Esophagus squamous epithelium (tissue), 5 donors: Measurements from ENCODE around the gene SMKR1. TPM values are rescaled to one million over a fixed set of nuclear protein-coding genes. Genes with fewer than 3 reads are reported as not detected.

Experiments used
- DNase-seq: peaks from one replicate; lab custom pipeline; 2025; lab: John Stamatoyannopoulos, UW
- H3K27ac ChIP-seq, 4 donors: fragments of 200-600 bp; sonication (generic); one replicate each; pipeline ENCODE4 v1.5.1; 2016 to 2019; ENCODE audit warnings: mild to moderate bottlenecking in 1 of 4
- H3K27me3 ChIP-seq, 4 donors: fragments of 200-600 bp; sonication (generic); 1 replicate in 3 of 4; 2 replicates in 1 of 4; pipeline versions ENCODE4 v1.5.1 to v1.6.0; 2017 to 2021; ENCODE audit warnings: antibody characterized with exemption in 1 of 4
- H3K36me3 ChIP-seq, 3 donors: fragments of 200-600 bp; sonication (generic); one replicate each; pipeline ENCODE4 v1.5.1; 2016 to 2019
- H3K4me1 ChIP-seq, 3 donors: fragments of 200-600 bp; sonication (generic); one replicate each; pipeline ENCODE4 v1.5.1; 2017 to 2019
- H3K4me3 ChIP-seq, 4 donors: fragments of 200-600 bp; sonication (generic); 1 replicate in 3 of 4; 2 replicates in 1 of 4; pipeline ENCODE4 v1.5.1; 2016 to 2019; ENCODE audit warnings: mild to moderate bottlenecking in 2 of 4, moderate library complexity in 1 of 4
- H3K9me3 ChIP-seq, 3 donors: fragments of 200-600 bp; sonication (generic); one replicate each; pipeline ENCODE4 v1.5.1; 2016 to 2019
- CTCF ChIP-seq, 6 experiments: fragments of 450-650 bp in 4 of 6; fragments of 200-600 bp in 2 of 6; sonication (generic) in 2 of 6; IDR thresholded peaks; one replicate each; pipeline ENCODE4 v1.5.1; 2016 to 2019; ENCODE audit warnings: antibody characterized with exemption in 6 of 6, mild to moderate bottlenecking in 4 of 6, moderate library complexity in 4 of 6
- POLR2A ChIP-seq, 4 donors: fragments of 450-650 bp; IDR thresholded peaks; one replicate each; pipeline ENCODE4 v1.6.1; 2017; ENCODE audit warnings: antibody characterized with exemption in 4 of 4, mild to moderate bottlenecking in 4 of 4, moderate library complexity in 3 of 4
- WGBS, 2 donors: methylation state at CpG; one replicate each; pipeline ENCODE4 v1.1.5; 2018; 5-methylcytosine and 5-hydroxymethylcytosine counted together
- intact Hi-C: fragments of 100-400 bp; cut with DNase I; formaldehyde crosslinking; loops from one replicate; pipeline ENCODE4 v1.15.0; 2022
- total RNA-seq, 4 donors: library from RNA; depleted of rRNA; stranded (reverse); fragments of >200 nt; gene quantifications; one replicate each; pipeline ENCODE4 v1.1.0, GENCODE V29; 2016
- donor health status: DM: yes; HTN: yes; CAD: no.

Gene SMKR1
- total RNA-seq, 4 donors from 2014 or later: 1.7 TPM; not detected in 3

GRCh38 chr7:129515381-129515780 is 13.1 kb downstream of the SMKR1 start:
- no peaks in the 10 kb centered on the region for H3K36me3 ChIP-seq
- no peaks in the 10 kb centered on the region for H3K9me3 ChIP-seq
- no peaks in the 10 kb centered on the region for H3K4me1 ChIP-seq
- TF ChIP-seq CTCF (IDR thresholded peaks at IDR 0.05) (no peak), POLR2A (IDR thresholded peaks at IDR 0.05) (no peak)
- no peak for DNase-seq
- peaks cover 0 to 8% (median 0%) of the 10 kb centered on the region in 4 donors for H3K27me3 ChIP-seq
- intact Hi-C loops: no loop called here
- 63 to 74% methylated on average over 4 of the region's 4 CpGs for WGBS, 2 donors
- H3K27ac ChIP-seq: no peak overlapping the region
- no peak overlapping the region for H3K4me3 ChIP-seq

- H3K36me3 ChIP-seq: no peaks in the 10 kb centered on the region
- H3K27ac ChIP-seq: no peak overlapping the region
- no peaks in the 10 kb centered on the region for H3K9me3 ChIP-seq
- H3K4me3 ChIP-seq: no peak overlapping the region
- WGBS, 2 donors: 82 to 84% methylated on average over 6 of the region's 6 CpGs
- intact Hi-C loops: no loop called here
- TF ChIP-seq POLR2A (IDR thresholded peaks at IDR 0.05): no peak
- TF ChIP-seq CTCF (IDR thresholded peaks at IDR 0.05): no peak
- DNase-seq: no peak
- no peaks in the 10 kb centered on the region for H3K4me1 ChIP-seq
- peaks cover 0 to 19% (median 0%) of the 10 kb centered on the region in 4 donors for H3K27me3 ChIP-seq
Observed at GRCh38 chr7:129517931-129518330, 15.6 kb downstream of the SMKR1 start.

- Histone ChIP-seq H3K27me3 (peaks cover 0 to 21% (median 0%) of the 10 kb centered on the region in 4 donors), H3K4me3 (no peak overlapping the region), H3K9me3 (no peaks in the 10 kb centered on the region), H3K27ac (no peak overlapping the region), H3K36me3 (no peaks in the 10 kb centered on the region), H3K4me1 (no peaks in the 10 kb centered on the region)
- intact Hi-C loops: no loop called here
- DNase-seq: no peak
- TF ChIP-seq CTCF (IDR thresholded peaks at IDR 0.05): no peak
- 23 to 25% methylated on average over 5 of the region's 5 CpGs for WGBS, 2 donors
Observed at GRCh38 chr7:129519464-129519863, 17.1 kb downstream of the SMKR1 start.

GRCh38 chr7:129522088-129522970 is 20.0 kb downstream of the SMKR1 start:
- WGBS, 2 donors: 42 to 56% methylated on average over 24 to 28 of the region's 30 CpGs
- Histone ChIP-seq H3K27me3 (peaks cover 0 to 37% (median 0%) of the 10 kb centered on the region in 4 donors), H3K27ac (no peak overlapping the region), H3K4me3 (no peak overlapping the region), H3K36me3 (no peaks in the 10 kb centered on the region), H3K4me1 (no peaks in the 10 kb centered on the region), H3K9me3 (no peaks in the 10 kb centered on the region)
- intact Hi-C loops: no loop called here
- TF ChIP-seq POLR2A (IDR thresholded peaks at IDR 0.05) (no peak), CTCF (IDR thresholded peaks at IDR 0.05) (no peak)
- no peak for DNase-seq

- no peaks in the 10 kb centered on the region for H3K36me3 ChIP-seq
- H3K4me1 ChIP-seq: no peaks in the 10 kb centered on the region
- no peak for DNase-seq
- no peak overlapping the region for H3K4me3 ChIP-seq
- intact Hi-C loops: no loop called here
- H3K27me3 ChIP-seq: peaks cover 0 to 37% (median 0%) of the 10 kb centered on the region in 4 donors
- WGBS, 2 donors: 46 to 63% methylated on average over 5 of the region's 5 CpGs
- no peaks in the 10 kb centered on the region for H3K9me3 ChIP-seq
- no peak overlapping the region for H3K27ac ChIP-seq
- no peak for TF ChIP-seq CTCF (IDR thresholded peaks at IDR 0.05)
- TF ChIP-seq POLR2A (IDR thresholded peaks at IDR 0.05): no peak
Observed at GRCh38 chr7:129522971-129523340, 20.6 kb downstream of the SMKR1 start.
